GM18511 (cell line): ENCODE results near the gene MYO9B.
"Not testable (repeated sequence)": the region's sequence is repeated elsewhere in the genome, so short reads cannot be mapped to it uniquely, and the experiment has no call there.

Source experiments
- ATAC-seq: cut with Tn5 transposase; IDR thresholded peaks from one replicate; pipeline ENCODE4 v1.9.1; 2021; ENCODE audit warnings: mild to moderate bottlenecking, moderate library complexity; ENCODE audit not compliant: unreplicated experiment

Gene MYO9B

DNA sequence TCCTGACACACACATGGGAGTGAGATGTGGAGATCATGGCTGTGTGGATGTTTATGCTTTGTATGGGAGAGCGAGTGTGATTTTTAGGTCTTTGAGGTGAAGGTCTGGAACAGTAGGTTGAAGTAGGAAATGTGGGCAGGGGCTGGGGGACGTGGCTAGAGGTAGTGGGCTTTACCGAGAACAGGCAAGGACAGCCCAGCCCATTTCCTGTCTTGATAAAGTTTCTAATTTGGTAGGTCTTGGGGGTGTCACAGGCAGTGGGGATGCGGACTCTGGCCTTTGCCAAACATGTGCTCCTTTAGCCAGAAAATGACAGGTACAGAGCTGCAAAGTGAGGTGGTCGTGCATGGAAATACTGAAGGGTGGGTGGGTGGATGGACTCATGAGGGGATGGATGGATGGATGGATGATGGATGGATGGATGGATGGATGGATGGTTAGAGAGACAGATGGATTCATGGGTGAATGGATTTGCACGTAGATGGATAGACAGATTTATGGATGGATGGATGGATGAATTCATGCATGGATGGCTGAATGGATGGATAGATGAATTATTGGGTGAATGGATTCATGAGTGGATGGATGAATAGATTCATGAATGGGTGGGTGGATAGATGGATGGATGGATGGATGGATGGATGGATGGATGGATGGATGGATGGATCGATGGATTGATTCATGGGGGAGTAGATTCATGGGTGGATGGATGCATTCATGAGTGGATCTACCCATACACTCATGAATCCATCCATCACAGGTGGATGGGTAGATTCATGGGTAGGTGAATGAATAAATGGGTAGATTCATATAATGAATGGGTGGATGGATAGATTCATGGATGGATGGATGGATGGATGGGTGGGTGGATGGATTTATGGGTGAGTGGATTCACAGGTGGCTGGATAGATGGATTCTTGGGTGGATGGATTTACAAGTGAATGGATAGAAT lies 70.2 kb downstream of the MYO9B start:
- no peak for ATAC-seq

DNA sequence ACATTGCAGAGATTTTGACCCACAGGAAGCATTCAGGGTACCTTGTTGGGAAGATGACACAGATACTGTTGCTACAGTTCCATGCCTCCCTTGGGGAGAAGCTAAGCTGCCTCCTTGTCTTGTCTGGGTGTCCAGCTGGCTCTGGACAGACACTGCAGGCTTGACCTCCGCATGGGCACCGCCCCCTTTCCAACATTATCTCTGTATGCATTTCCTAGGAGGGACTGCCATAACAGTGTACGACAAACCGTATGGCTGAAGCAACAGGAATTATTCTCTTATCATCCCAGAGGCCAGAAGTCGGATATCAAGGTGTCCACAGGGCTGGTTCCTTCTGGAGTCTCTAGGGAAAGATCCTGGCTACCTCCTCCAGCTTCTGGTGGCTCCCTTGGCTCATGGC lies 72.6 kb downstream of the MYO9B start:
- ATAC-seq: no peak

DNA sequence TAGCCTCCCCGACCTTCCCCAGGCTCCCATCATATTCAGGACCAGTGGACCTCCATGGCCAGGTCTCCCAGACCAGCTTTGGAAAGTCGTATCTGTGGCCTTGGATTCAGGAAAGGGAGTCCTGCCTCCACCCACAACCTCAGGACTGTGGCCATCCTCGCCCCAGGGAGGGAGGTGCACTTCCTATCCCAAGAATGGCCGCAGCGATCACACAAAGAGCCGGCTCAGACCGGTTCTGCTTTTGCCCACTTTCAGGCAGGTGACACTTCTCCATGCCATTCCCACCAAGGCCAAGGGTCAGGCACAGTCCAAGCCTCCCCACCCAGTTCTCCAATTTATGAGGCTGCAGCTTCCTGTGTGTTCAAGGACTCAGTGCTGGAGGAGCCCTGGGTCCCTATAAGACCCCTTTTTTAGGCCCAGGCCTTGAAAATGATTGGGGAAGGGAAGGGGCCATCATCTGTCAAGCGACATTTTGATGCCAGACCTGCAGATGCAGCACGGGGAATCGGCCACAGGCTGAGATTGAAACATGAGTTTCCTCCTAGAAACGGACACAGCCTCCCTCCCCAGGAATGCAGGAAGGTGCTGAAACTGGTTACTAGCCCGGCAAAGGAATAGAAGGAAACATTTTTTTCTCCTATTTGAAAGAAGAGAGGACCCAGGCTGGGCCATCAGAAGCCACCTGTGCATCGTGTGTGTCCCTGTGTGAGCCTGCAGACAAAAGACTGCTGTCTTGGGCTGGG lies 74.0 kb downstream of the MYO9B start:
- ATAC-seq: no peak

DNA sequence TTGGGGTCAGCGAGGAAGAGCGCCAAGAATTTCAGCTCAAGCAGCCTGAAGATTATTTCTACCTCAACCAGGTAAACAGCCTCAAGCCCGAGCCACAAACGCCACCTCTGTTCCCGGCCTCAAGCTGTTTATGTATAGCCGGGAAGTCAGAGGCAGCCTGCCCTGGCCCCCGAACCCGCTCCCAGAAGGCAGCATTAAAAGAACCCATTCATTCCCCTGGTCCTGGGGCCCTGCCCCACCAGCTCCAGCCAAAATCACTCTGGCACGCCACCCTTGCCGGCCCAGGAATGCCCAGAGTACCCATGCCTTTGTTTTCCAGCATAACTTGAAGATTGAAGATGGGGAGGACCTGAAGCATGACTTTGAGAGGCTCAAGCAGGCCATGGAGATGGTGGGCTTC lies 78.4 kb downstream of the MYO9B start:
- no peak for ATAC-seq

DNA sequence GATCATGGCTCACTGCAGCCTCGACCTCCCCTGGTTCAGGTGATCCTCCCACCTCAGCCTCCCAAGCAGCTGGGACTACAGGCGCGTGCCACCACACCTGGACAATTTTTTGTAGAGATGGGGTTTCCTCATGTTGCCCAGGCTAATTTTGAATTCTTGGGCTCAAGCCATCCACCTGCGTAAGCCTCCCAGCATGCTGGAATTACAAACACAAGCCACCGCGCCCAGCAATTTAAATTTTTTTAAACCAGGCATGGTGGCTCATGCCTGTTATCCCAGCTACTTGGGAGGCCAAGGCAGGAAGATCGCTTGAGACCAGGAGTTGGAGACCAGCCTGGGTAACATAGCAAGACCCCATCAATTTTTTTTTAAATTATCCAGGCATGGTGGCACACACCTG lies 79.7 kb downstream of the MYO9B start:
- no peak for ATAC-seq

DNA sequence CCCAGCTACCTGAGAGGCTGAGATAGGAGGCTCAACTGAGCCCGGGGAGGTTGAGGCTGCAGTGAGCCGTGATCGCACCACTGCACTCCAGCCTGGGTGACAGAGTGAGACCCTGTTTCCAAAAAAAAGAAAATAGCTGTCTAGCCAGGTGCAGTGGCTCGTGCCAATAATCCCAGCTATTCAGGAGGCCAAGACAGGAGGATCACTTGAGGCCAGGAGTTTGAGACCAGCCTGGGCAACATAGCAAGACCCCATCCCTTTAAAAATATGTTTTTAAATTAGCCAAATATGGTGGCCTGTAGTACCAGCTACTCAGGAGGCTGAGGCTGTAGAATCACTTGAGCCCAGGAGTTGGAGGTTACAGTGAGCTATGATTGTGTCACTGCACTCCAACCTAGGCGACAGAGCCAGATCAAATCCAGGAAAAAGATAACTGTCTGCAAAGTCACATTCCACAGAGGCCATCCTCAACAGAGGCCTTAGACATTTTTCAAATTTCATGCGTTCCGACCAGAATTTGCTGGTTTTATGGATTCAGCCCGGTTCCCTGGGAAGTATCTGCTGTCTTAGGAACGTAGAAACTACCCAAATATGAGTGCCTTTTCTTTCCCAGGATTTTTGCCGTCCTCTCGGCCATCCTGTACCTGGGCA lies 80.8 kb downstream of the MYO9B start:
- no peak for ATAC-seq

DNA sequence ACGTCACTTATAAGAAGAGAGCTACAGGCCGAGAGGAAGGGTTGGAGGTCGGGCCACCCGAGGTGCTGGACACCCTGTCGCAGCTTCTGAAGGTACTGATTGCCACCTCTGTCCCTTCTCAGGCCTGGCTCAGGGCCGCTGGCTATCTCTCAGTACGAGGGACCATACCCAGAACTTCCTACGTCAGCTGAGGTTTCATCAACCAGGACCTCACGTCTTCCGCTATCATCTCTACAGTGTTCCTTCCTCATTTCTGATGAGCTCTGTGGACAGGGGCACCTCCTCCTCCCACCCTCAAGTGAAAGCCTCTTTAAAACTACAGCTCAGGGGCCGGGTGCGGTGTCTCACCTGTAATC lies 81.3 kb downstream of the MYO9B start:
- no peak for ATAC-seq

DNA sequence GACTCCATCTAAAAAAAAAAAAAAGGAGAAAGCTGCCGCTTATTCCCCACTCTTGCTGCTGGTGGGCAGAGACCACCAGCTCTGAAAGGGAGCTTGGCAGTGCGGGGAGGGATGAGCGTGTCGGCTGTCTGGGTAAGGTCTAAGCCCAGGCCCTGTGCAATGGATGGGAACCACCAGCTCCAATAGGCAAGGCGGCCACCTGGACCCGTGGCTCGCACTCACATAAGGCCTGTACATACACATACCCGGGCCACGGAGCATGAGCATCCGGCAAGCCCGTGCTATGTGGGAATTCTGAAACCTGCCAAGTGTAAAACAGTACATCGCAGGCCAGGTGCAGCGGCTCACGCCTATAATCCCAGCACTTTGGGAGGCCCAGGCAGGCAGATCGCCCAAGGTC lies 83.0 kb downstream of the MYO9B start:
- no peak for ATAC-seq

DNA sequence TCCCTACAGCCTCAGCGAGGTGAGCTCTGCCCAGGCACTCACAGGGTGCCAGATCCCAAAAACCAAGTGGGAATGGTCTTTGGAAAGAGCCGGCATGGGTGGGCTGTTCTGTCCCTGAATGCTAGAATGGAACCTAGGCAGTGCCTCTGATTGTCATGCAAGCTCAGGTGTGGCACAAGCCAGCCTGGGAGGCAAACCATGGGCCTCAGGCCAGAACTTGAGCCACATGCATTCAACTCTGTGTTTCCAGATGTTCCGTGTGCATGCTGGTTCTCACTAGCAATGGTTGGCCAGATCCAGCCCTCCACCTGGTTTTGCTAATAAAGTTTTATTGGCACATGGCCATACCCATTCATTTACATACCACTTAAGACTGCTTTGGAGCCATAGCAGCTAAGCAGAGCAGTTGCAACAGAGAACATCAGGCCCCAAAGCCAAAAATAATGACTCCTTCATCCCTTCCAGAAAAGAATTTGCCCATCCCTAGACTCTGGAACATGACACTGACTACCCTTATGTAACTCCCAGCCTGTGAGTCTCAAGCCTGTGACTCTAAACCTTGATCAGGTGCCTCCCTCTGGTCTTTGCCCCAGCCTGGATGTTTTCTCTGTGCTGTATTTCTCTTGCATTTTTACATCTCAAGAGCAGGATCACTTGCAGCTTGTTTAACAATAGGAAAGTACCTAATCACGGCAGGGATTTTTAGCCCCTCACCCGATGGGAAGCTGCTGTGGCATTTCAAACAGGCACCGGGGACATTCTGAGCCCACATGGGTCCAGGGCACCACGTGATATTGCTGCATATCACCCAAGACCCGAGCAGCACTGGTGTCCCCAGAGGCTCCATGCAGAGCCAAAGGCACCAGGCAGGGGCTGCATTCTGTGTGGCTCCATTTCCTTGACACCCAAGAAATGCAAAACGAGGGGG lies 84.2 kb downstream of the MYO9B start:
- ATAC-seq: no peak

DNA sequence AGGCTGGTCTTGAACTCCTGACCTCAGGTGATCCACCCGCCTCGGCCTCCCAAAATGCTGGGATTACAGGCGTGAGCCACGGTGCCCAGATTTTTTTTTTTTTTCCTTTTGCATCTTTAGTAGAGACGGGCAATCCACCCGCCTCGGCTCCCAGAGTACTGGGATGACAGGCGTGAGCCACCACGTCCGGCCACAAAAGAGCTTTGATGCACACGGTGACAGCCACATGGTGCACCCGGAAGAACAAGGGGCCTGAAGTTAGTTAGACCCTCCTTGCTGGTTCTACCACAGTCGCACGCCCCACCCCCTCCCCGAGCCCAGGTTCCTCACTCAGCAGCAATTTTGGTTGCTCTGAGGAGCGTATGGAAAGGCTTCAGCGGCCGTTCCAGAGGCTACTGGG lies 85.3 kb downstream of the MYO9B start:
- ATAC-seq: no peak

DNA sequence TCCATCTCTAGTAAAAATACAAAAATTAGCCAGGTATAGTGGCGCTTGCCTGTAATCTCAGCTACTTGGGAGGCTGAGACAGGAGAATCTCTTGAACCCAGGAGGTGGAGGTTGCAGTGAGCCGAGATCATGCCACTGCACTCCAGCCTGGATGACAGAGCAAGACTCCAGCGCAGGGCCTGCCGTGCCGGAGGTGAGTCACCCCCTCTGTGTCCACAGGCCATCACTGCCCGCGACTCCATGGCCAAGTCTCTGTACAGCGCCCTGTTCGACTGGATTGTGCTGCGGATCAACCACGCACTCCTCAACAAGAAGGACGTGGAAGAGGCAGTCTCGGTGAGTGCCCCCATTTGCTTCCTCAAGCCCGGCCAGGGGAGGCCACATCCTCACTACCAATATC lies 86.6 kb downstream of the MYO9B start:
- ATAC-seq: not testable (repeated sequence)

DNA sequence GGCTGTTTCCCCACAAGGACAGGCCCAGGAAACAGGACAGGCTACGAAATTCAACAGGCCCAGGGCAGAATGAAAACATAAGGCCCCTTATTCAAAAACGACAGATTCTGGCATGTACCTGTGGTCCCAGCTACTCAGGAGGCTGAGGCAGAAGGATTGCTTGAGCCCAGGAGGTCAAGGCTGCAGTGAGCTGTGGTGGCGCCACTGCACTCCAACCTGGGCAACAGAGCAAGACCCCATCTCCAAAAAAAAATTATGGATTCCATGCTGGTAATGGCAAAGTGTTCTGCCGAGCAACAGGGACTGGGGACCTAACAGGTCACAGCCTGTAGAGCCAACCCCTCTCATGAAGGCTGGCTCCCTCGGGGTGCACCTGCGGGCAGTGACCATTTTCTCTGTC lies 87.0 kb downstream of the MYO9B start:
- ATAC-seq: no peak

DNA sequence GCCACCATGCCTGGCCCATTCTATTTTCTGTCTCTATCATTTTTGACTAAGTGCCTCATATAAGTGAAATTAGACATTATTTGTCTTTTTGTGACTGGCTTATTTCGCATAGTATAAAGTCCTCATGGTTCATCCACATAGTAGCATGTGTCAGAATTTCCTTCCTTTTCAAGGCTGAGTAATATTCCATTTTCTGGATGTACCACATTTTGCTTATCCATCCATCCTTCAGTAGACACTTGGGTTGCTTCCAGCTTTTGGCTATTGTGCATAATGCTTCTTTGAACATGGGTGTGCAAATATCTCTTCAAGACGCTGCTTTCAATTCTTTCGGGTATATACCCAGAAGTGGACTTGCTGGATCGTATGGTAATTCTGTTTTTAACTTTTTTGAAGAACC lies 88.1 kb downstream of the MYO9B start:
- ATAC-seq: no peak

DNA sequence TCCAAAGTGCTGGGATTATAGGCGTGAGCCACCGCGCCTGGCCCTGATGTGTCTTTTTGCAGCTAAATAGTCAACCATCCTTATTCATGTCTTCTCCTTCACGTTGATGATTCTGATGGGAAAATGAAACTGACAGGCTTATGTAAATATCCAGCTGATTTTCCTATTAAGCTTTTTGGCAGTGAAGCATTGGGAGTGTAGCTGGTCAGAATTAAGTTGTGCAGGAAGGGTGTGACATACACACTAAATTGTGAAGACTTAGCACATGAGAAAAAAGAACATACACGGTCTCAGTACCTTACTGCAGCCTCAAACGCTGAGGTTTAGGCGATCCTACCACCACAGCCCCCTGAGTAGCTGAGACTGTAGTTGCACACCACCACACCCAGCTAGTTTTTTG lies 89.1 kb downstream of the MYO9B start:
- no peak for ATAC-seq

DNA sequence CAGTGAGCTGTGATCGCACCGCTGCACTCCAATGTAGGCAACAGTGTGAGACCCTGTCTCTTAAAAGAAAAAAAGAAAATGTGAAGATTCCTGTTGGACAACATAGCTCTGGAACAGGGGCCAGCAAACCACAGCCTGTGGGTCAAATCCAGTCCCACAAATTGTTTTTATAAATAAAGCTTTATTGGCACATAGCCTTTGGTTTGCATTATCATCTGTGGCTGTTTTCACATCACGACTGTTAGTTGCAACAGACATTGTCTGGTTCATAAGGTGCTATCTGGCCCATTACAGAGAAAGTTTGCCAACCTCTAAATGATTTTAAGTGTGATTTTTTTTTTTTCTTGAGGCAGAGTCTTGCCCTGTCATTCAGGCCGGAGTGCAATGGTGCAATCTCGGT lies 90.1 kb downstream of the MYO9B start:
- ATAC-seq: no peak

DNA sequence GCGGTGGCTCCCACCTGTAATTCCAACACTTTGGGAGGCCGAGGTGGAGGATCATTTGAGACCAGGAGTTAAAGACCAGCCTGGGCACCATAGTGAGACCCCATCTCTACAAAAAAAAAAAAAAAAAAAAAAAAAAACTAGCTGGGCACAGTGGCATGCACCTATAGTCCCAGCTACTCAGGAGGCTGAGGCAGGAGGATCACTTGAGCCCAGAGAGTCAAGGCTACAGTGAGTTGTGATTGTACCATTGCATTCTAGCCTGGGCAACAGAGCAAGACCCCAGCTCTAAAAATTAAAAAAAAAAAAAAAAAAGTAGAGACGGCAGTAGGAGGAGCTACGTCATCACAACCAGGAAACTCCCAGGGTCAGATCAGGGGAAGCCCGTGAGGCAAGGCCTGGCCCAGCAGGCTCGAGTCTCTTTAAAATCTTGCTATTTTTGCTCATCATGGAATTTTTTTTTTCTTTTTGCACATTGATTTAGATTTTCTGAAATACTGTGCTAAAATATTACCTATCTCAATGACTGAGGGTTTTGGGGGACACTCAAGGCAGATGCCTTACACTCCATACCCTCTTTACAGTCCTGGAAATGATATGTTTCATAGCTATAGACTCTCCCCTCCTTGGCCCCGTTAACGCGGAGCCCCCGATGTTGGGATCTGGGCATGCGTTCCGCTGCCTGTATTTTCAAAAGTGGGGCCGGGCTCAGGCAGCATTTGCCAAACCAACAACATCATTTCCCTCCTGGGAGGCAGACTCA lies 95.1 kb downstream of the MYO9B start:
- ATAC-seq: no peak

DNA sequence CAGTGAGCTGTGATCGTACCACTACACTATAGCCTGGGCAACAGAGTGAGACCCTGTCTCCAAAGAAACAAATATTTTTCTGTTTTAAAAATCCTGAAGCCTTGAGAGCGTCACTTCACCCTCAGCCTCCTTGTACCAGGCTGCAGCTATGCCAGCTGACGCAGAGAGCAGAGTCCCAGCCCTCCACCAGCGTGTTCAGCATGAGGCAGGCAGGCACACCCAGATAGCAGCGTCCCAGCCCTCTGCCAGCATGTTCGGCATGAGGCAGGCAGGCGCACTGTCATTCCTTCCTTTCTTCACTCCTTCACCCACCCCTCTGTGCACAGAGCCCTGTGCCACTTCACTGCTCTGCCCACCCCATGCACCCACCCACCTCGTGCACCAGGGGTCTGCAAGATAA lies 96.3 kb downstream of the MYO9B start:
- ATAC-seq: no peak

DNA sequence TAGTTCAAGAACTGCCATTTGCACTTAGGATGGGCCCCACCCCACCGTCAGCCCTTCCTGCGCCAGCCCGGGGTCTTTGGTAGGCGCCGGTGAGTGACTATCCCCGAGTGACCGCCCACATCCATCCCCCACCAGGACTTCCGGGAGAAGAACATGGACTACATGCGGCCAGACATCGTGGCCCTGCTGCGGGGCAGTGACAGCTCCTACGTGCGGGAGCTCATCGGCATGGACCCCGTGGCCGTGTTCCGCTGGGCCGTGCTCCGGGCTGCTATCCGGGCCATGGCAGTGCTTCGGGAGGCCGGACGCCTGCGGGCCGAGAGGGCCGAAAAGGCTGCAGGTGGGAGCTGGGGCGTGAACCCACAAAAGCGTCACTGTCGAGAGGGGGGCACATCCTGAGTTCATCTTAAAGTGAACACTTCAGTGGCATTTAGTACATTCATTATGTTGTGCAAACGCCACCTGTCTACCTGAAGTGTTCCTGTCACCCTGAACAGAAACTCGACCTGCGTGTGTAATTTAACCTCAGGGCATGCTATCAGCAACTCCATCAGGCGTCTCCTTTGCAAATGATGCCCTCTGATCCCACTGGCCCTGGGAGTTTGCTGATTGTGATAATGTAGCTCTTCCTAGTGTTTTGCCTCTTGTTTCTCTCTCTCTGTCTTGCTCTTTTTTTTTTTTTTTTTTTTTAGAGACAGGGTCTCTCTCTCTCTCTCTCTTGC lies 97.2 kb downstream of the MYO9B start:
- no peak for ATAC-seq

DNA sequence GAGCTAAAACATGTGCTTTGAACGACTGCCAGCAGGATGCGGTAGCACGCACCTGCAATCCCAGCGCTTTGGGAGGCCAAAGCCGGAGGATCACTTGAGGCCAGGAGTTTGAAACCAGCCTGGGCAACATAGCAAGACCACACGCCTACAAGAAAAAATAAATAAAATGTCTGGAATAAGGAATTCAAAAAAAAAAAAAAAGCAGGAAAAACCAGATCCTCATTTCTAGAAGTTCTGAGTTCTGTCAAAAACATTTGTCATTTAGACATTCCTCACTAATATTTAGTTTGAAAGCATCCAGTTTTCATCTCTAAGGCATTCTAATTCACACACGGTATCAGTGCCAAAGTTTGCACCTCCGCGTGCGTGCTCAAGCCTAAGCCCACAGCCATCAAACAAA lies 102.7 kb downstream of the MYO9B start:
- no peak for ATAC-seq
